ENCODE measurements around the gene PTGS2. TPM values are rescaled to one million over a fixed set of nuclear protein-coding genes. Genes with fewer than 3 reads are reported as not detected.

PTGS2 gene
- total RNA-seq, result 3.4 and 5.9 TPM in 2 replicates

GRCh38 chr1:186680245-186681061, at the start of gene PTGS2:
Gene PTGS2, minus strand, starts transcription at chr1:186680423. Its CDS starts 133 bp downstream, at chr1:186680290.

Other genes with a start within 250 kb of the PTGS2 start
- not detected in 2 replicates for gene PDC, start 219.3 kb downstream of the PTGS2 start, total RNA-seq
- 14.8 and 15.7 TPM in 2 replicates for gene PLA2G4A, start 148.5 kb upstream of the PTGS2 start, total RNA-seq